ENCODE data around the gene ATXN2.

ATXN2 gene

DNA sequence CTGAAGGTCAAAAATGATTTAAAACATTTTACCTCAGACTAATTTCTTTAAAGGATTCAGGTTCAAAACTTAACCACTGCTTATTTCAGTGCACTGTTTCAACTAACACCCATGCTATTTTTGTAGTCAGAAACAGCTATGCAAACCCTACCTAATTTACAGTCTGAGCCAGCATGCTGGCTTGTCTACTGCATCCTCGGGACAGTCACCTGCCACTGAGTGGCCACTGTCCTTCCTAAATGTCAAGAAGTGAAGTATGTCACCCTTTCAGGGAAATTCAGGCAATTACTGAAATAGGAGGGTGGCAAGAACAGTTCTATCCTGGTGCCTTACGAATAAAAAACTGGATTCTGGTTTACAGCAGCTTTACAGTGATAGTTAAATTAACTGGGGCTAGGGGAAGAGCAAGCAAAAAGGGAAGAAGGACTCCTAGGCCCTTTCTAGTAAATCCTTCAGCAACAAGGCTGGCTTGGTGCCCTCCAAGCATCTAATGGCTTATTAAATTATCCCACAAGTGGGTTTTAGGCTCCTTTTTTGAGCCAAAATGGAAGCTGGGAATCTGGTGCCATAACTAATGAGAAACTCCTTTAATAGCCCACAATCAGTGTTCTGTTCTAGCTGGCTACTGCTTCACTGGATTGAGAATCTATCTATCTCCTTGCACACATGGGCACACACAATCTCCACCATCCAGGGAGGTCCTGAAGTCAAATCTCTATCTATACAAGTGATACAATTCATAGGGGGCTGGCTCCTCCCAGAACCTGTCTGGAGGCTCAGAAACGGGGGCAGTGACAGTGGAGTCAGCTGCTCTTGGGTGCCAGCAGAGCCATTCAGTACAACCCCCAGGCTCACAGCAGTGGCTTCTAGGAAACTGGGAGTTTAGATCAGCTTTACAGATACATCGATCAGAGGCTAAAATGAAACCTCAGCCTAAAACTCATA, 150.0 kb downstream of the ATXN2 start:
- Histone ChIP-seq H3K18ac (ENCODE audit: low read depth in 1 of 2, low read length in 2 of 2) (no peak overlapping the region), H3K9ac (ENCODE audit: low read length) (peak overlapping the region; percentile 40)
- DNase-seq: no peak

DNA sequence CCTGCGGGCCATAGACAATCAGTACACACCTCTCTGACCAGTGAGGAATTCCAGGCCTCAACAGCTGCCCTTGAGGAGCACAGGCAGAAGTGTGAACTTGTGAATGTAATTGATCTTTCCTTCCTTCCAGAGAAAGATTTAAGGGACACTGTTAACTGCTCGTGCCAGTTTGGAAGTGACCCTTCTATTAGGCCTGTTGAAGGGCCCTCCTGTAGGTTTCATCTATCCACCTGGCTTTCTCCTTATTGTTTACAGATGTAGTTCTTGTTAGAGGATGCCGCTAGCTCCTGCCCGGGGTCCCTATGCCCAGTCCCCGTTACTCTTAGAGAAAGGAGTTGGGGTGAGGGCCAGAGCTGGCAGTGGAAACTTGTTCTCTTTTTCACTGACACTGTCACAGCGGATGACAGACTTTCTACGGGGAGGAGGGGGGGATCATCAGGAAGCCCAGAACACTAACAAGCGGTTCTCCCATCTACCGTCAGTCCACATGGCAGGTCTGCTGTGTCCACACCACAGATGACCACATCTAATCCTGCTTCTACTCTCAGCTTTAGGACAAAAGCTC, 150.8 kb downstream of the ATXN2 start:
- H2AFZ ChIP-seq (ENCODE audit: low read depth, low read length): no peak overlapping the region
- H3K4me2 ChIP-seq (ENCODE audit: low read length, poor library complexity, severe bottlenecking): no peak overlapping the region
- H2BK5ac ChIP-seq (ENCODE audit: low read depth, low read length, poor library complexity, severe bottlenecking): no peak overlapping the region
- H4K8ac ChIP-seq (ENCODE audit: low read length): no peak overlapping the region
- no peak overlapping the region for H3K4ac ChIP-seq (ENCODE audit: low read depth in 1 of 2, low read length in 2 of 2)
- H3K9me3 ChIP-seq (ENCODE audit: control insufficient read depth, low read length): no peaks in the 10 kb centered on the region
- no peak overlapping the region for H3K14ac ChIP-seq (ENCODE audit: low read length in 2 of 2)
- H3K27ac ChIP-seq (ENCODE audit: low read length, poor library complexity, severe bottlenecking): peak overlapping the region; percentile 46
- H3K23ac ChIP-seq (ENCODE audit: low read length in 2 of 2): no peak overlapping the region
- peak overlapping the region; percentile 40 for H3K9ac ChIP-seq (ENCODE audit: low read length)
- H2BK15ac ChIP-seq (ENCODE audit: low read depth, poor library complexity, severe bottlenecking): no peak overlapping the region
- no peak overlapping the region for H4K91ac ChIP-seq (ENCODE audit: low read length)
- H3K79me1 ChIP-seq (replicated peaks; ENCODE audit: low read length, poor library complexity, severe bottlenecking): no peaks in the 10 kb centered on the region
- no peak overlapping the region for H2BK120ac ChIP-seq (ENCODE audit: low read depth, low read length)
- no peak overlapping the region for H2BK12ac ChIP-seq (ENCODE audit: low read length in 2 of 2)
- no peak overlapping the region for H3K18ac ChIP-seq (ENCODE audit: low read depth in 1 of 2, low read length in 2 of 2)
- no peak for DNase-seq
- H3K27me3 ChIP-seq (ENCODE audit: control insufficient read depth in 1 of 2, insufficient read depth in 1 of 2, low read length in 2 of 2): no peaks in the 10 kb centered on the region
- WGBS: 81% methylated on average over 8 of the region's 9 CpGs
- no peak overlapping the region for H3K4me3 ChIP-seq (ENCODE audit: insufficient read depth in 1 of 2, low read depth in 1 of 2, low read length in 2 of 2)
- H2AK5ac ChIP-seq (ENCODE audit: low read length, severe bottlenecking): no peak overlapping the region
- H3K36me3 ChIP-seq (ENCODE audit: control insufficient read depth in 1 of 2, insufficient read depth in 2 of 2, low read depth in 1 of 2, low read length in 2 of 2): peaks cover 51 to 89% of the 10 kb centered on the region in 2 experiments
- H3K4me1 ChIP-seq (ENCODE audit: control insufficient read depth, insufficient read depth, low read depth, low read length): peaks cover 39% of the 10 kb centered on the region

More for the DNA sequence above, 150.0 kb downstream of the ATXN2 start:
- H2BK120ac ChIP-seq (ENCODE audit: low read depth, low read length): no peak overlapping the region
- H2AK5ac ChIP-seq (ENCODE audit: low read length, severe bottlenecking): no peak overlapping the region
- no peak overlapping the region for H4K91ac ChIP-seq (ENCODE audit: low read length)
- no peak overlapping the region for H3K4me2 ChIP-seq (ENCODE audit: low read length, poor library complexity, severe bottlenecking)
- no peak overlapping the region for H2BK12ac ChIP-seq (ENCODE audit: low read length in 2 of 2)
- H3K36me3 ChIP-seq (ENCODE audit: control insufficient read depth in 1 of 2, insufficient read depth in 2 of 2, low read depth in 1 of 2, low read length in 2 of 2): peaks cover 57 to 90% of the 10 kb centered on the region in 2 experiments
- H2BK5ac ChIP-seq (ENCODE audit: low read depth, low read length, poor library complexity, severe bottlenecking): no peak overlapping the region
- H3K79me1 ChIP-seq (replicated peaks; ENCODE audit: low read length, poor library complexity, severe bottlenecking): peaks cover 1% of the 10 kb centered on the region
- H3K4me1 ChIP-seq (ENCODE audit: control insufficient read depth, insufficient read depth, low read depth, low read length): peaks cover 42% of the 10 kb centered on the region
- peak overlapping the region; percentile 57 for H3K27ac ChIP-seq (ENCODE audit: low read length, poor library complexity, severe bottlenecking)
- 88% methylated on average over 3 of the region's 4 CpGs for WGBS
- no peak overlapping the region for H2AFZ ChIP-seq (ENCODE audit: low read depth, low read length)
- H3K4ac ChIP-seq (ENCODE audit: low read depth in 1 of 2, low read length in 2 of 2): no peak overlapping the region
- H3K9me3 ChIP-seq (ENCODE audit: control insufficient read depth, low read length): no peaks in the 10 kb centered on the region
- H3K23ac ChIP-seq (ENCODE audit: low read length in 2 of 2): peak overlapping the region in 1 of 2 experiments; percentile 91
- no peak overlapping the region for H3K4me3 ChIP-seq (ENCODE audit: insufficient read depth in 1 of 2, low read depth in 1 of 2, low read length in 2 of 2)
- H3K14ac ChIP-seq (ENCODE audit: low read length in 2 of 2): no peak overlapping the region
- H2BK15ac ChIP-seq (ENCODE audit: low read depth, poor library complexity, severe bottlenecking): no peak overlapping the region
- no peak overlapping the region for H4K8ac ChIP-seq (ENCODE audit: low read length)
- H3K27me3 ChIP-seq (ENCODE audit: control insufficient read depth in 1 of 2, insufficient read depth in 1 of 2, low read length in 2 of 2): no peaks in the 10 kb centered on the region

DNA sequence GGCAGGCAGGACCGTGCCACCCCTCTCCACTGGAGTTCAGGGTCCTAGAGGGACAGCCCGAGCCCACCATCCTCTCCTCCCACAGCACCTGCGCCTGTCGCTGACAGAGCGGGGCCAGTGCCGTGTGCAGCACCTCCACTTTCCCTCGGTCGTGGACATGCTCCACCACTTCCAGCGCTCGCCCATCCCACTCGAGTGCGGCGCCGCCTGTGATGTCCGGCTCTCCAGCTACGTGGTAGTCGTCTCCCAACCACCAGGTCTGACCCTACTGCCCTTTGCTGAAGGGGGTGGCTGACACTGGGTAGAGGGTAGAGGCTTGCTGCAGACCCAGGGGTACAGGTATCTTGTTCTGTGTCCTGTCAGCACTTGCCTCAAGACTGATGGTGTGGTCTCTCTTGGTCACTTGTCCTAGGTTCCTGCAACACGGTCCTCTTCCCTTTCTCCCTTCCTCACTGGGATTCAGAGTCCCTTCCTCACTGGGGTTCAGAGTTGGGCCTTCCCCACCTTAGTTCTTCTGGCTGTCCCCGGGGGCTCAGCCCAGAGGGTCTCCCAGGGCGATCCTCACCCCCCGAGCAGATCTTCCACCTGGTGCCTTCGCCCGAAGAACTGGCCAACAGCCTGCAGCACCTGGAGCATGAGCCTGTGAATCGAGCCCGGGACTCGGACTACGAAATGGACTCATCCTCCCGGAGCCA, 151.4 kb downstream of the ATXN2 start:
- Histone ChIP-seq H3K79me1 (replicated peaks; ENCODE audit: low read length, poor library complexity, severe bottlenecking) (no peaks in the 10 kb centered on the region), H3K9ac (ENCODE audit: low read length) (no peak overlapping the region), H3K36me3 (ENCODE audit: control insufficient read depth in 1 of 2, insufficient read depth in 2 of 2, low read depth in 1 of 2, low read length in 2 of 2) (peaks cover 52 to 89% of the 10 kb centered on the region in 2 experiments), H3K27ac (ENCODE audit: low read length, poor library complexity, severe bottlenecking) (peak overlapping the region; percentile 46), H4K8ac (ENCODE audit: low read length) (peak overlapping the region; percentile 46), H2AK5ac (ENCODE audit: low read length, severe bottlenecking) (no peak overlapping the region), H3K4me3 (ENCODE audit: insufficient read depth in 1 of 2, low read depth in 1 of 2, low read length in 2 of 2) (no peak overlapping the region), H3K4ac (ENCODE audit: low read depth in 1 of 2, low read length in 2 of 2) (no peak overlapping the region), H3K9me3 (ENCODE audit: control insufficient read depth, low read length) (no peaks in the 10 kb centered on the region), H3K4me1 (ENCODE audit: control insufficient read depth, insufficient read depth, low read depth, low read length) (peaks cover 44% of the 10 kb centered on the region), H3K14ac (ENCODE audit: low read length in 2 of 2) (no peak overlapping the region), H3K18ac (ENCODE audit: low read depth in 1 of 2, low read length in 2 of 2) (no peak overlapping the region), H2BK15ac (ENCODE audit: low read depth, poor library complexity, severe bottlenecking) (no peak overlapping the region), H2AFZ (ENCODE audit: low read depth, low read length) (no peak overlapping the region), H2BK120ac (ENCODE audit: low read depth, low read length) (no peak overlapping the region), H3K27me3 (ENCODE audit: control insufficient read depth in 1 of 2, insufficient read depth in 1 of 2, low read length in 2 of 2) (no peaks in the 10 kb centered on the region), H2BK12ac (ENCODE audit: low read length in 2 of 2) (no peak overlapping the region), H3K4me2 (ENCODE audit: low read length, poor library complexity, severe bottlenecking) (no peak overlapping the region), H3K23ac (ENCODE audit: low read length in 2 of 2) (no peak overlapping the region), H2BK5ac (ENCODE audit: low read depth, low read length, poor library complexity, severe bottlenecking) (no peak overlapping the region), H4K91ac (ENCODE audit: low read length) (no peak overlapping the region)
- WGBS: 95% methylated on average over 26 of the region's 28 CpGs
- DNase-seq: no peak

Measured in mesenchymal stem cell (in vitro differentiated cells and primary cell).